HFFc6 (cell line): ENCODE data around the gene GIMAP6. TPM values are rescaled to one million over a fixed set of nuclear protein-coding genes. Genes with fewer than 3 reads are reported as not detected.
"Not testable (repeated sequence)": the region's sequence is repeated elsewhere in the genome, so short reads cannot be mapped to it uniquely, and the experiment has no call there.

Experiments used
- DNase-seq: peaks from one replicate; pipeline ENCODE4 v3.0.0-alpha.2; 2018
- H3K27ac Mint-ChIP-seq: 2 replicates; pipeline ENCODE4 v1.8.0; 2020; ENCODE audit warnings: mild to moderate bottlenecking, mixed read lengths
- H3K27me3 Mint-ChIP-seq: 2 replicates; pipeline ENCODE4 v1.8.0; 2021; ENCODE audit warnings: mild to moderate bottlenecking, moderate library complexity, mixed read lengths; ENCODE audit not compliant: insufficient read depth
- H3K36me3 Mint-ChIP-seq: 2 replicates; pipeline ENCODE4 v1.8.0; 2021; ENCODE audit warnings: low read depth, mixed read lengths
- H3K4me1 Mint-ChIP-seq: 2 replicates; pipeline ENCODE4 v1.8.0; 2020; ENCODE audit warnings: low read depth, mixed read lengths
- H3K4me3 Mint-ChIP-seq: 2 replicates; pipeline ENCODE4 v1.8.0; 2020; ENCODE audit warnings: mild to moderate bottlenecking, moderate library complexity, mixed read lengths
- H3K9me3 Mint-ChIP-seq: 2 replicates; pipeline ENCODE4 v1.8.0; 2020; ENCODE audit warnings: mild to moderate bottlenecking, mixed read lengths
- long read RNA-seq: library from polyadenylated mRNA; unstranded; transcript quantifications from one replicate; pipeline ENCODE4 v2.0.0, GENCODE V29; 2019
- total RNA-seq, 6 experiments: library from RNA; stranded (reverse); fragmentation: NEBNext Ultra II Directional; extraction: Animal tissue kit (Norgen Biotek cat#: 25700); gene quantifications; 2 replicates in 1 of 6; 3 replicates in 5 of 6; pipeline ENCODE4 v1.2.3, GENCODE V29; 2021
- TF ChIP-seq, protein P1 (sequence below): fragments of 200-600 bp; sonication (generic); IDR thresholded peaks from 2 replicates; pipeline ENCODE4 v1.5.0; 2021; ENCODE audit warnings: antibody characterized with exemption, mild to moderate bottlenecking

GIMAP6 gene
- not detected for total RNA-seq
- long read RNA-seq = 0 reads

DNA sequence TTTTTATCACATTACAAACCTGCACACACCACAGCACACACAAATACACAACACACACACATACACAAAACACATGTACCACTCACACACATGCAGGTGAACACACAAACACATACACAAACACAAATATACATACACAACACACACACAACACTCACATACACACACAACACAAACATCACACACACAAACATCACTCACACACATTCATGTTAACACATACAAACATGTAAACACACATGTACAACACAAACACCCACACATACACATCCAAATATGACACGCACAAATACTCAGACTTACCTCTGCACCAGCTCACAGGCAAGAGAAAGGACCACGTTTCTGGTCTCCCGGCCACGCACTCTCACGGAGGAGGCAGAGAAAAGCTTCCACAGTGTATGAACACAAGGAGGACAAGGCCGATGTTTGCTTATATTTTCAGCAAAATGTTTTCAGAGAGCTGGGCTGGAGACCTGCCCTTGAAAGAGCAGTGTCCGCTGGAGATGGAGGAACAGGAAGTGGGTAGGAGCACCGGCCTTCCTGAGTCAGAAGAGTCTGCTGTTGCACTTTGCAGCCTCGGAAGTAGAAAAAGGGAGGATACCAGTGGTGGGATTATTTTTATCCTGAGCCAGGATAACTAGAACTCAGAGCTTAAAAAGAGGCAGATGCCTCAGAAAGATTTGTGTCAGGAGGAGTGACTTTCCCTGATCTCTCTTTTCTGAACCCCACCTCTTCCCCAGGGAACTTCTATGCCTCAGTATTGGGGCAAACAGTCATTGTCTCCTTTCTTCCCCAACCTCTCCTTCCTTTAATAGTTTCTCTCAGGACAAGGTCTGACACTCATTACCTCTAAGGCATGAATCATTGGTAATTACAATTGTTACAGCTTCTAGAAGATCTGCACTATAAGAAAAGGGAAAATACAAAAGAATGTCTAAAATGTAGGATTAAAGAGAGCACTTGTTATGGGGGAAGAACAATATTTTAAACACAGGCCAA, at the start of gene GIMAP6:
Gene GIMAP6, minus strand, starts transcription at position 520 of the 999 bp plus-strand sequence. CDS start 2,243 bp downstream, outside the sequence.
- DNase-seq = no peak
- Mint-ChIP-seq H3K36me3 (no peaks in the 10 kb centered on the region), H3K4me1 (no peaks in the 10 kb centered on the region), H3K9me3 (peaks cover 64% of the 10 kb centered on the region), H3K4me3 (no peak within 1 kb of the TSS), H3K27ac (no peak within 1 kb of the TSS), H3K27me3 (no peaks in the 10 kb centered on the region; the same call in 1 of the 2 replicates)
- TF ChIP-seq, protein P1, sequence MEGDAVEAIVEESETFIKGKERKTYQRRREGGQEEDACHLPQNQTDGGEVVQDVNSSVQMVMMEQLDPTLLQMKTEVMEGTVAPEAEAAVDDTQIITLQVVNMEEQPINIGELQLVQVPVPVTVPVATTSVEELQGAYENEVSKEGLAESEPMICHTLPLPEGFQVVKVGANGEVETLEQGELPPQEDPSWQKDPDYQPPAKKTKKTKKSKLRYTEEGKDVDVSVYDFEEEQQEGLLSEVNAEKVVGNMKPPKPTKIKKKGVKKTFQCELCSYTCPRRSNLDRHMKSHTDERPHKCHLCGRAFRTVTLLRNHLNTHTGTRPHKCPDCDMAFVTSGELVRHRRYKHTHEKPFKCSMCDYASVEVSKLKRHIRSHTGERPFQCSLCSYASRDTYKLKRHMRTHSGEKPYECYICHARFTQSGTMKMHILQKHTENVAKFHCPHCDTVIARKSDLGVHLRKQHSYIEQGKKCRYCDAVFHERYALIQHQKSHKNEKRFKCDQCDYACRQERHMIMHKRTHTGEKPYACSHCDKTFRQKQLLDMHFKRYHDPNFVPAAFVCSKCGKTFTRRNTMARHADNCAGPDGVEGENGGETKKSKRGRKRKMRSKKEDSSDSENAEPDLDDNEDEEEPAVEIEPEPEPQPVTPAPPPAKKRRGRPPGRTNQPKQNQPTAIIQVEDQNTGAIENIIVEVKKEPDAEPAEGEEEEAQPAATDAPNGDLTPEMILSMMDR = no peak

DNA sequence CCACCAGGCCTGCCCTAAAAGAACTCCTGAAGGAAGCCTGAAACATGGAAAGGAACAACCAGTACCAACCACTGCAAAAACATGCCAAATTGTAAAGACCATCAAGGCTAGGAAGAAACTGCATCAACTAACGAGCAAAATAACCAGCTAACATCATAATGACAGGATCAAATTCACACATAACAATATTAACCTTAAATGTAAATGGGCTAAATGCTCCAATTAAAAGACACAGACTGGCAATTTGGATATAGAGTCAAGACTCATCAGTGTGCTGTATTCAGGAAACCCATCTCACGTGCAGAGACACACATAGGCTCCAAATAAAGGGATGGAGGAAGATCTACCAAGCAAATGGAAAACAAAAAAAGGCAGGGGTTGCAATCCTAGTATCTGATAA, 48.2 kb upstream of the GIMAP6 start:
- peaks cover 38% of the 10 kb centered on the region for H3K9me3 Mint-ChIP-seq
- not testable (repeated sequence) for H3K4me3 Mint-ChIP-seq, H3K36me3 Mint-ChIP-seq, H3K4me1 Mint-ChIP-seq, H3K27me3 Mint-ChIP-seq, DNase-seq, H3K27ac Mint-ChIP-seq

DNA sequence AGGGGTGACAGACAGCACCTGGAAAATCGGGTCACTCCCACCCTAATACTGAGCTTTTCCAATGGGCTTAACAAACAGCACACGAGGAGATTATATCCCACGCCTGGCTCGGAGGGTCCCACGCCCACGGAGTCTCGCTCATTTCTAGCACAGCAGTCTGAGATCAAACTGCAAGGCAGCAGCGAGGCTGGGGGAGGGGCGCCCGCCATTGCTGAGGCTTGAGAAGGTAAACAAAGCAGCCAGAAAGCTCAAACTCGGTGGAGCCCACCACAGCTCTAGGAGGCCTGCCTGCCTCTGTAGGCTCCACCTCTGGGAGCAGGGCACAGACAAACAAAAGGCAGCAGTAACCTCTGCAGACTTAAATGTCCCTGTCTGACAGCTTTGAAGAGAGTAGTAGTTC, 46.4 kb upstream of the GIMAP6 start:
- H3K4me1 Mint-ChIP-seq, H3K27me3 Mint-ChIP-seq, H3K27ac Mint-ChIP-seq, H3K36me3 Mint-ChIP-seq, H3K4me3 Mint-ChIP-seq, DNase-seq: not testable (repeated sequence)
- H3K9me3 Mint-ChIP-seq = peaks cover 30% of the 10 kb centered on the region

DNA sequence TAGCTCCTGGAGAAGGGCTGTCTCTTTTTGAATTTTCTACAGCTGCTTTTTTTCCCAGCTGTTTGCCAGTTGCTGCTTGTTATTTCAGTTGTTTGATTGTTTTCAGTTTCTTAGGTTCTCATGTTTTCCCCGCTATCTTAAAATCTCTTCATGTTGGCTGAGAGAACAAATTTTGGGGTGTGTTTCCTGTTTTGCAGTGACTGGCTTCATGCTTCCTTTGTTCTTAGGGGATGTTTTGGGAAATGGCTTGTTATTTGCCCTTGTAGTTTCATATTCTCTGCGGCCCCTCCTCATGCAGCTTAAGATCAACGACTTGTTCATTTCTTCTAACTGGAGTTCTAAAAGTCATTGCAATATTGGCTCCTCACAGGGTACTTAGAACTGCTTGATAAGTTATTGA, 44.7 kb upstream of the GIMAP6 start:
- not testable (repeated sequence) for DNase-seq, H3K4me3 Mint-ChIP-seq, H3K27ac Mint-ChIP-seq, H3K36me3 Mint-ChIP-seq, H3K4me1 Mint-ChIP-seq, H3K27me3 Mint-ChIP-seq
- H3K9me3 Mint-ChIP-seq = peaks cover 22% of the 10 kb centered on the region

DNA sequence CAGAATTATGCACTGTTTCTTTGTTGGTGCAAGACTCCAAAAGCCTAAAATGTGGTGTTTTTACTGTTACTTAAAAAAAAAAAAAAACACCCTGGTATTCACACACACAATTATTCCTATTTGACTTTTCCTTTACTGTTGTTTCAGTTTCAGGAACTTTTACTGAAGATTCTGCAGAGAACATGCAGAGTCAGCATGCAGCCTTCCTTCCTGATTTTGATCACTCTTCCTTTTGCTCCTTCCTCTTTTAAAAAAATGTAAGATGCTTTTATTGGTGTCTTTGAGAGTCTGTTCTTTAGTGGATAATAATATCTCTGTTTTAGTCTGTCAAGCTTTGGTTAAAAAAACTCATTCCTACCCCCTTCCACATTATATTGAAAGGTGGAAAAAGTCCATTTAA, 44.1 kb upstream of the GIMAP6 start:
- H3K9me3 Mint-ChIP-seq = peaks cover 27% of the 10 kb centered on the region
- not testable (repeated sequence) for H3K27ac Mint-ChIP-seq, H3K4me1 Mint-ChIP-seq, DNase-seq, H3K36me3 Mint-ChIP-seq, H3K27me3 Mint-ChIP-seq, H3K4me3 Mint-ChIP-seq

DNA sequence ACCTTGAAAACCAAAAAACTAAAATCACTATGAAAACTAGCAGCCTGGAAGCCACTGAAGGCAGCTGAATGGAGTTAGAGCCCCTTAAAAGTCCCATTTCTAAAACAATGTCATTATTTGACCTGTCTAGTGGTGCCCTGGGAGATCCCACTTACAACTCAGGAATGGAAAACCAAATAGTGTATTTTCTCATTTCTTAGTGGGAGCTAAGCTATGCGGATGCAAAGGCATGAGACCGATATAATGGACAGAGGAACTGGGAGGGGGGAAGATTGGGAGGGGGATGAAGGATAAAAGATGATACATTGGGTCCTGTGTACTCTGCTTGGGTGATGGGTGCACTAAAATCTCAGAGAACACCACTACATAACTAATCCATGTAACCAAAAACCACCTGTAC, 43.5 kb upstream of the GIMAP6 start:
- Mint-ChIP-seq H3K9me3 (peaks cover 29% of the 10 kb centered on the region), H3K36me3 (0 out of 2 replicates have a peak, but pooled peaks cover 4% of the 10 kb centered on the region), H3K27ac (no peak overlapping the region), H3K4me3 (no peak overlapping the region), H3K4me1 (no peaks in the 10 kb centered on the region), H3K27me3 (no peaks in the 10 kb centered on the region; the same call in 1 of the 2 replicates)
- no peak for DNase-seq
- TF ChIP-seq, protein P1 = no peak

DNA sequence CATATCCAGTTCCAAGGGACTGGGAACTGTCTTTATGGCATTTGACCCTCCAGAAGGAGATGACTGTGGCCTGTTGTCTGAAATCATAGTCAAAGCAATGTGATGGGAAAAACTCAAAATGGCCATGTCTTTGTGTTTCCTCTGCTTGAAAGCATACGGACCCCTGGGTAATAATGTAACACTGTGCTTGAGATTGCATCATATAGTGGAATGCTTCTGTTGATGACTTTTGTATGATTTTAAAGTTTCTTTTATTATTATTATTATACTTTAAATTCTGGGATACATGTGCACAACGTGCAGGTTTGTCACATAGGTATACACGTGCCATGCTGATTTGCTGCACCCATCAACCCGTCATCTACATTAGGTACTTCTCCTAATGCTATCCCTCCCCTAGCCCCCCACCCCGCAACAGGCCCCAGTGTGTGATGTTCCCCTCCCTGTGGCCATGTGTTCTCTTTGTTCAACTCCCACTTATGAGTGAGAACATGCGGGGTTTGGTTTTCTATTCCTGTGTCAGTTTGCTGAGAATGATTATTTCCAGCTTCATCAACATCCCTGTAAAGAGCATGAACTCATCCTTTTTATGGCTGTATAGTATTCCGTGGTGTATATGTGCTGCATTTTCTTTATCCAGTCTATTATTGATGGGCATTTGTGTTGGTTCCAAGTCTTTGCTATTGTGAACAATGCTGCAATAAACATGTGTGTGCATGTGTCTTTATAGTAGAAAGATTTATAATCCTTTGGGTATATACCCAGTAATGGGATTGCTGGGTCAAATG, 39.8 kb upstream of the GIMAP6 start:
- H3K9me3 Mint-ChIP-seq = peaks cover 23% of the 10 kb centered on the region
- not testable (repeated sequence) for H3K36me3 Mint-ChIP-seq, H3K27ac Mint-ChIP-seq, DNase-seq, H3K27me3 Mint-ChIP-seq, H3K4me3 Mint-ChIP-seq, H3K4me1 Mint-ChIP-seq
